ENCODE data around the gene ASIC1. TPM values are rescaled to one million over a fixed set of nuclear protein-coding genes. Genes with fewer than 3 reads are reported as not detected.
A peak's percentile ranks its signal among the peaks of the same experiment; 100 is the strongest.

ASIC1 gene
- 5.5 and 18.1 TPM in 2 replicates for total RNA-seq (ENCODE audit: low replicate concordance)
- long read RNA-seq, partial matches to known transcripts: 1 of 1 reads
- long read RNA-seq, other reads (novel, unspliced or antisense): 0 of 1 reads

GRCh38 chr12:50057000-50057841, at the start of gene ASIC1:
ASIC1 (plus strand) TSS chr12:50057596; CDS start chr12:50058767, 1,171 bp downstream.
- DNase-seq (ENCODE audit: extremely low spot score, unreplicated experiment): peak; percentile 83
- Mint-ChIP-seq H3K36me3 (peaks cover 7% of the 10 kb centered on the region), H3K27ac (peak within 1 kb of the TSS; percentile 56), H3K4me1 (ENCODE audit: unreplicated experiment) (peaks cover 18% of the 10 kb centered on the region), H3K4me3 (peak within 1 kb of the TSS; percentile 95), H3K9me3 (no peaks in the 10 kb centered on the region), H3K27me3 (peaks cover 62% of the 10 kb centered on the region)
- peak; percentile 46 for TF ChIP-seq CTCF (conservative IDR thresholded peaks at IDR 0.05)

- Mint-ChIP-seq H3K27ac (no peak overlapping the region), H3K36me3 (peaks cover 21% of the 10 kb centered on the region), H3K27me3 (no peaks in the 10 kb centered on the region), H3K4me1 (ENCODE audit: unreplicated experiment) (peaks cover 16% of the 10 kb centered on the region), H3K4me3 (no peak overlapping the region), H3K9me3 (no peaks in the 10 kb centered on the region)
- TF ChIP-seq CTCF (conservative IDR thresholded peaks at IDR 0.05): no peak
- no peak for DNase-seq (ENCODE audit: extremely low spot score, unreplicated experiment)
Observed at GRCh38 chr12:50013361-50014147, 43.8 kb upstream of the ASIC1 start.

- Mint-ChIP-seq H3K4me3 (no peak overlapping the region), H3K27me3 (no peaks in the 10 kb centered on the region), H3K36me3 (peaks cover 21% of the 10 kb centered on the region), H3K27ac (no peak overlapping the region), H3K4me1 (ENCODE audit: unreplicated experiment) (peaks cover 23% of the 10 kb centered on the region), H3K9me3 (no peaks in the 10 kb centered on the region)
- TF ChIP-seq CTCF (conservative IDR thresholded peaks at IDR 0.05): no peak
- no peak for DNase-seq (ENCODE audit: extremely low spot score, unreplicated experiment)
Observed at GRCh38 chr12:50014342-50014741, 43.1 kb upstream of the ASIC1 start.

- peaks cover 33% of the 10 kb centered on the region for H3K4me1 Mint-ChIP-seq (ENCODE audit: unreplicated experiment)
- H3K27ac Mint-ChIP-seq: no peak overlapping the region
- TF ChIP-seq CTCF (conservative IDR thresholded peaks at IDR 0.05): no peak
- no peak overlapping the region for H3K4me3 Mint-ChIP-seq
- peaks cover 21% of the 10 kb centered on the region for H3K36me3 Mint-ChIP-seq
- H3K9me3 Mint-ChIP-seq: no peaks in the 10 kb centered on the region
- no peak for DNase-seq (ENCODE audit: extremely low spot score, unreplicated experiment)
- no peaks in the 10 kb centered on the region for H3K27me3 Mint-ChIP-seq
Observed at GRCh38 chr12:50016501-50017475, 40.6 kb upstream of the ASIC1 start.

- no peaks in the 10 kb centered on the region for H3K27me3 Mint-ChIP-seq
- no peak overlapping the region for H3K4me3 Mint-ChIP-seq
- no peak for TF ChIP-seq CTCF (conservative IDR thresholded peaks at IDR 0.05)
- H3K27ac Mint-ChIP-seq: no peak overlapping the region
- DNase-seq (ENCODE audit: extremely low spot score, unreplicated experiment): no peak
- no peaks in the 10 kb centered on the region for H3K9me3 Mint-ChIP-seq
- H3K4me1 Mint-ChIP-seq (ENCODE audit: unreplicated experiment): peaks cover 34% of the 10 kb centered on the region
- peaks cover 23% of the 10 kb centered on the region for H3K36me3 Mint-ChIP-seq
Observed at GRCh38 chr12:50017641-50018040, 39.8 kb upstream of the ASIC1 start.

Measured in type B pancreatic cell (in vitro differentiated cells).